HT1080 (cell line): ENCODE measurements around the gene MNAT1. TPM values are rescaled to one million over a fixed set of nuclear protein-coding genes. Genes with fewer than 3 reads are reported as not detected.
"Not testable (repeated sequence)": the region's sequence is repeated elsewhere in the genome, so short reads cannot be mapped to it uniquely, and the experiment has no call there.

ENCODE experiments used
- DNase-seq: peaks from one replicate; pipeline ENCODE4 v3.0.0-alpha.2; 2015; ENCODE audit warnings: low read depth
- total RNA-seq: library from RNA; depleted of rRNA; stranded (reverse); fragments of >200 nt; shearing (Covaris generic); gene quantifications from 2 replicates; pipeline ENCODE4 v1.2.3, GENCODE V29; 2014

Gene MNAT1
- total RNA-seq, 1 experiment from 2014 or later = 75.2 TPM

DNA sequence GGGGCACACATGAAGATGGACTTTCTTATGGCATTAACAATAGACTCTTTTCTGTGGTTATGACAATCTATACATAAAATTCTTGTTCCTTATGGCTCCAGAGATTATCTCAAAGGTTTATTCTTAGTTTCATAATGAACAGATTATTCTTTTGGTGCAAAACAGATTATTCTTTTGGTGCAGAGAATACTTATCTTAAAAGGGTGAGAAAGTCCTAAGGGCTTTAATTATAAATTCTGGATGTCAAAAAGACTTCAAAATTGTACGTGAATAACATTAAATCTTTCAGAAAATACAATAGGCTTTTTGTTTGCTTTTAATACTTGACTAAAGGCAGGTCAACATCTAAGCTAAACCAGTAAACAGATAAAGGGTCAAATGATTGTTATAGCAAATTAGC lies 69.3 kb downstream of the MNAT1 start:
- DNase-seq = no peak

DNA sequence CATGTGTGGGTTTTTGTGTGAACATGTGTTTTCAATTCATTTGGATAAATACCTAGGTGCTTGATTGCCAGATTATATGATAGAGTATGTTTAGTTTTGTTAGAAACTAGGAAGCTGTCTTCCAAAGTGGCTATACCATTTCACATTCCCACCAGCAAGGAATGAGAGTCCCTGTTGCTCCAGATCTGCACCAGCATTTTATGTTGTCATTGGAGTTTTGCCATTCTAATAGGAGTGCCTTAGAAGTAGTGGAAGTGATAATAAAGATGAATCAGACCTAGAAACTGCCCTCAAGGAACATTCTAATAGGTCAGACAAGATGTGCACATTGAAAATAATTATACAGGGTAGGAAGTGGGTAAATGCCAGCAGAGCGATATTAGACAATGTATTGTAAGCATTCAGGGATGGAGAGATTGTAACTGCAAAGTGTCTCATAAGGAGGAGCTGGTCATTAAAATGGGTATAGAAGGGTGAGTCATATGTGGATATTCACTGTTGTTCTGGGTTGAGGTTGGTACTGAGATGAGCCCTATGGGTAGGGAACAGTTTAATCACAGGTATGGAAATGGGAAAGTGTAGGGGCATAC lies 71.4 kb downstream of the MNAT1 start:
- peak; percentile 47 for DNase-seq

DNA sequence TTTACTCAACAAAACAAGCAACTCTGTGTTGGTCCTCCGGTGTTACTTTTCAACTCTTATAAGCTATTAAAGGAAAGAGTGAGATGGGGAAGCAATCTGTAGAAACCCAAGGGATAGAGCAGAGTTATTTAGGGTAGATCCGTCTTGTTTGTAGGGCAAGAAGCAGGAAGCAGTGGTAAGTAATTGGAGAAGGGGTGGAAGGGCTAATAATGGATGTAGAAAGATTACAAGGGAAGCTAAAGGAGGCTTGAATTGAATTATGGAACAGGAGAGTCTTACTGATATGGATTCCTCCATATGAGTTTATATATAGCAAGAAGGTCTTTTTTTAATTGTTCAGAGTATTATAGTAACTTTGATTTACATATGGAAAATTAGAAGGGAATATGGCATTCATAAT lies 72.7 kb downstream of the MNAT1 start:
- no peak for DNase-seq

GRCh38 chr14:60807971-60808370 lies 73.4 kb downstream of the MNAT1 start:
- no peak for DNase-seq

- DNase-seq = no peak
Measured at GRCh38 chr14:60812987-60813386, 78.4 kb downstream of the MNAT1 start.

DNA sequence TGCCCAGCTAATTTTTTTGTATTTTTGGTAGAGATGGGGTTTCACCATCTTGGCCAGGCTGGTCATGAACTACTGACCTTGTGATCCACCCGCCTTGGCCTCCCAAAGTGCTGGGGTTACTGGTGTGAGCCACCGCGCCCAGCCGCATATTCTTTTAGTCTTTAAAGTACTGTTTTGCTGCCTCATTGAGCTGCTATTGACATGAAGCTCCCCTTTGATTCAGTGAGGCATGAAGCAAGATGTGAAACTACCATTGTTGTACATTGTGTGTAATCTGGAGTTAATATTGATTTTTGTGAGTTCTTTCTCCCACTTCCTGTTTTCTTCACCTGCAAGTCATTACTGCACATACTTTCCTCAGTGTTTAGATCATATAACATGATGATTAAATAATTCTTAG lies 80.8 kb downstream of the MNAT1 start:
- DNase-seq = no peak

DNA sequence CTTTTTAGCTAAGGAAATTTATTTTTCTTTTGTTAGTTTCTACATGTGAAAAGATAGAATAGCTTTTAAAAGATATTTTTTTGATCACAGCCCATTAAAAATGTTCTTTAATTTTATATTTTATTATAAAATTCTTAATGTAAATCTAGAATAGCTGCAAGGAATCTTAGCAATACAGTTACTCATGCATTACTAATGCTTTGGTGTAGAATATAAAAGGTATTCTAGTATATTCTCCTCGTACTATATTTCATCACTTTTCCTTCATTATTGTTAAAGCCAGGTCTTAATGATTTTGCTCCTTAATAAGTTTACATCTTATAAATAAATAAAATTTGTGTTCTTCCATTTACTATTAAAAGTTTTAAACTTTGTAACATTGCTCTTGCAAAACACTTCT lies 82.6 kb downstream of the MNAT1 start:
- DNase-seq = no peak

DNA sequence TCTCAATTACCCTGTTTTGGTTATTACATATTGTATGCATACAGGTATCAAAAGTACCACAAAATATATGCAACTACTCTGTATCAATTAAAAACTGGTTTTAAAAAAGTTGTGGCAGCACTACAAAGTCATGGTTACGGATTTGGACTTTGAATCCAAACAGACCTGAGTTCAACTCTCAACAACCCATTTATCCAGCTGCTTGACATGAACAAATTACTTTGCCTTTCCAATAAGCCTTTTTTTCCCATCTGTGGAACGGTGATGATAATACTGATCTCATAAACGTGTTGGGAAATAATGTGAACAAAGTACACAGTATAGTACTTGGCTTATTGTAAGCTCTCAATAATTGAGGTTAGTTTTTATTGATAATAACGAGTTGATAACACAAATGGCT lies 85.0 kb downstream of the MNAT1 start:
- no peak for DNase-seq

DNA sequence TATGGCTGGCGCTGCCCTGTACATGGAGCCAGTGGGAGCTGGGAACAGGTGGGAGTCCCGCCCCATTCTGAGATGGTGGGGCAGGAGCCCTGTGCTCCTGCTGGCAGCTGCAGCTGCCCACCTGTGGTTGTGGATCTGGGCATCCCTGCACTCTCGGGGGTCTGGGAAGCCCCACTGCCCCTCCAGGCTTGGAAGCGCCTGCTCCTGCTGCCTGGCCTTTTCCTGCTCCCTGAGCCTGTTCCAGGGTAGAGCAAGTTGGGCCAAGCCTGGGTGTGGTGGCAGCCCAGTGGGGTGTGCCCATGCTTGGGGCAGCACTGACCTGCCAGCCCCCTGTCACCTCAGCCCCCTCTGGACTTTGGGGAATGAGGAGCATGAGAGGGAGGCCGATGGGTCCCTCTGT lies 104.0 kb downstream of the MNAT1 start:
- DNase-seq = no peak

DNA sequence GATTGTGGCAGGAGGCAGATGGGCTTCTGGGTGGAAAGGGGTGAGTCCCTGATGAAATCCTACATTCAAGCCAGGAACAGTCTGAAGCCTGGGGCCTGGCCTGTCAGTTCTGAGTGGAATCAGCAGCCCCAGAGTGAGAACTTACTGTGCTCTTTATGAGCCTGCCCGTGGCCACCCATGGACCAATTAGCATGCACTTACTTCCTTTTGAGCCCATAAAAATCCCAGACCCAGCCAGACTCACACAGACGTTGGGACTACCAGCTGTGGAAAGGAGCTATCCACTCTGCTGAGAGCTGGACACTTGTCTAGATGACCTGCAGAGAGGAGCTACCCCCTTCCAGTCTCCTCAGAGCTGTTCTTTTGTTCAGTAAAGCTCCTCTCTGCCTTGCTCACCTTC lies 104.5 kb downstream of the MNAT1 start:
- no peak for DNase-seq

DNA sequence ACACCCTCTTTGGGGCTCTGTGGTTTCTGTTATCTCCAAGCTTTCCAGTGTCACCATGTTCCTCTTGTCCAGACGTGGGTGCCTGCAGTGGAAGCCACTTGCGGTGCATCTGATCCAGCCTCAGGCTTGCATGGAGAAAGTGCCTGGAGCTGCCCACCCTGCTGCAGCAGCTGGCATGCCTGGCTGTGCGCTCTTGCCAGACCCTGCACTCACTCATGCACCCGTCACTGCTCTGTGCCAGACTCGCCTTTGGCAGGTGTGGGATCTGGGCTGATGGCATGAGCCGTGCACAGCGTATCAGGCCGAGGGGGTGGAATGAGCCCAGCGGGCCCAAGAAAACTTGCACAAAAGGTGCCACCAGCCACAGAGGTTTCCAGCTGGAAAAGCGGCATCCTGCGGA lies 105.1 kb downstream of the MNAT1 start:
- DNase-seq = no peak

DNA sequence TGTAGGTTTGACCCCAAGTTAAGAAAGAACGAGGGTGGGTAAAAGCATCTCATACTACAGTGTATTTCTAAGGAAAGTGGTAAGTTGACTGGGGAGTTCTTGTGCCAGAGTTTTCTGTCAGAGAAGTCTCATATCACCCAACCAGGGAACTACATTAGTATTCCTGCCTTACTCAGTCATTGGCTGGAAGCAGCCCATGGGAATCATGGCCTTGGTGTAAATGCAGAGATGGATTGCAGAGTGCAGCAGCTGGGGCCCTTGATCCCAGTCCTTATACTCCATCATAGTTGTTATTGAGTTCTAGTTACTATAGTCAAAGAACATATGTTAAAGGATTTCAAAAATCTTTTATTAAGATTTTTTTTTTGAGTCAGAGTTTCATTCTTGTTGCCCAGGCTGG lies 105.8 kb downstream of the MNAT1 start:
- no peak for DNase-seq

DNA sequence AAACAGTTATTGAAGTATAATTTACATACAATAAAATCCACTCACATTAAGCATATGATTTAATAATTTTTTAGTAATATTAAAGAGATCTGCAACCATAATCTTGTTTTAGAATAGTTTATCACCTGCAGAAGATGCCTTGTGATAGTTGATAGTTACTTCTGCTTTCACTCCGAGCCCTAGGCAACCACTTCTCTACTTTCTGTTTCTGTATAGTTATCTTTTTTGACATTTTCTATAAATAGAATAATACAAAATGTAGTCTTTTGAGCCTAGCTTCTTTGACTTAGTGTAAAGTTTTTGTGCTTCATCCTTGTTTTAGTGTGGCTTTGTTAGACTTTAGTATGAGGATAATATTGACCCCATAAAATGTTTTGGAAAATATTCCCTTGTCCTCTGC lies 111.0 kb downstream of the MNAT1 start:
- no peak for DNase-seq

GRCh38 chr14:60848066-60848465 lies 113.5 kb downstream of the MNAT1 start:
- DNase-seq = no peak

DNA sequence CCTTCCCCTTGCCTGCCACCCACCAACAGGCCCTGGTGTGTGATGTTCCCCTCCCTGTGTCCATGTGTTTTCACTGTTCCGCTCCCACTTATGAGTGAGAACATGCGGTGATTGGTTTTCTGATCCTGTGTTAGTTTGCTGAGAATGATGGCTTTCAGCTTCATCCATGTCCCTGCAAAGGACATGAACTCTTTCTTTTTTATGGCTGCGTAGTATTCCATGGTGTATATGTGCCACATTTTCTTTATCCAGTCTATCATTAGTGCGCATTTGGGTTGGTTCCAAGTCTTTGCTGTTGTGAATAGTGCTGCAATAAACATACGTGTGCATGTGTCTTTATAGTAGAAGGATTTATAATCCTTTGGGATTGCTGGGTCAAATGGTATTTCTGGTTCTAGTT lies 117.1 kb downstream of the MNAT1 start:
- DNase-seq = not testable (repeated sequence)

DNA sequence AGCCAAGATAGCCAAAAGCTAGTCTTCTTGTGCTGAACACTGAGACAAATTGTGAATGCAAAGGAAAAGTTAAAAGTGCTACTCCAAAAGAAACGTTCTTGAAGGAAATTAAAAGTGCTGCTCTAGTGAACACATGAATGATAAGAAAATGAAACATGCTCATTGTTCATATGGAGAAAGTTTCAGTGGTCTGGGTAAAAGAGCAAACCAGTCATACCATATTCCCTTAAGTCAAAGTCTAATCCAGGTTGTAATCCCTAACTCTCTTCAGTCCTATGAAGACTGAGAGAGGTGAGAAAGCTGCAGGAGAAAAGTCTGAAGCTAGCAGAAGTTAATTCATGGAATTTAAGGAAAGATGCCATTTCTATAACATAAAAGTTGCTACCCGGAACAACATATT lies 121.5 kb downstream of the MNAT1 start:
- DNase-seq = no peak

GRCh38 chr14:60859525-60859924 lies 125.0 kb downstream of the MNAT1 start:
- DNase-seq = no peak

GRCh38 chr14:60861545-60862140 lies 127.1 kb downstream of the MNAT1 start:
- DNase-seq = no peak

- no peak for DNase-seq
Measured at GRCh38 chr14:60862283-60862682, 127.7 kb downstream of the MNAT1 start.

GRCh38 chr14:60863249-60863648 lies 128.7 kb downstream of the MNAT1 start:
- no peak for DNase-seq

GRCh38 chr14:60865378-60866127 lies 131.0 kb downstream of the MNAT1 start:
- no peak for DNase-seq

DNA sequence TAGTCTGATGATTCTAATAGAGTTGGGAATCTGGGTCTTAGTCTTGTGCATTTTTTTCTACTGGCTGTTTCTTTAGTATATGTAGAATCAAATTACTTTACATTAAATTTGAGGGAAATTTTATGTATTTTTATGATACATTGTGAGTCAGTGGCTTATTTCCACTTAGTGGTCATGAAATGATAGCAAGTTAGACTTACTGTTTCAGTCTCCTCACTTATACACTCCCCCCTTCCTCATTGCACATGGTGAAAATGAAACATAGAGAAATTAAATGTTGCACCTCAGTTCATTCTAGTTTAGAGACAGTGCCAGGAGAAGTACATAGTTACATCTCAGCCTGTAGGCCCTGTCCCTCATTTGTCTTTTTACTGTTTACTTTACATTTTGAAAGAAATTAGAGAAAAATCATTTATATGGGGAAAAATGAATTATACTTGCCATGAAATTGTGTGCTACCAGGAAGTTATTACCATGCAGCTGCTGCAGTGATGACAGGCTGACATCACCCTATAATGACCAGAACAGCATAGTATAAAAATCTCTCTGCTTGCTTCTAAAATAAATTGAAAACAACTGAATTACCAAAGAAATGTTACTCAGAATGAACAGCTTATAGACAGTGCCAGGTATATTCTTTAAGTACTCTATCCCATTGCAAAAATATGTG lies 133.1 kb downstream of the MNAT1 start:
- no peak for DNase-seq
